ENCODE results near the gene LRFN5.

The LRFN5 gene

DNA sequence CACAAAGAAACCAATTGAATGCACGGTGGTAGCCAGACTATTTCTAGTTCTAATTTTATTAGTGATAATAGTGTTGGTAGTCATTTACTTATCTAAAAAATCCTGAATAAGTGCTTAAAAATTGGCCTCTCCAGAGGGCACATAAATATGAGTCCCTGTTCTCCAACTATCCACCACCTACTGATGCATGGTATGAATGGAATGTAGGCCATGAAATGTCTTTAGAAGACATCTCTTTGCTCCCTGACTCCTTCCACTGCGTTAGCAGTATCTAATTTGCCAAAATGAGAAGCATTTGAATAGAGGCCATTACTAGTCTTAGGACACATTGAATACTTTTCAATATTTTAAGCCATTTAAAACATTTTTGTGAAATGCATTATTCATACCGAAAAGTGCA, 261.7 kb downstream of the LRFN5 start:
- no peak for DNase-seq (ENCODE audit: low spot score)

DNA sequence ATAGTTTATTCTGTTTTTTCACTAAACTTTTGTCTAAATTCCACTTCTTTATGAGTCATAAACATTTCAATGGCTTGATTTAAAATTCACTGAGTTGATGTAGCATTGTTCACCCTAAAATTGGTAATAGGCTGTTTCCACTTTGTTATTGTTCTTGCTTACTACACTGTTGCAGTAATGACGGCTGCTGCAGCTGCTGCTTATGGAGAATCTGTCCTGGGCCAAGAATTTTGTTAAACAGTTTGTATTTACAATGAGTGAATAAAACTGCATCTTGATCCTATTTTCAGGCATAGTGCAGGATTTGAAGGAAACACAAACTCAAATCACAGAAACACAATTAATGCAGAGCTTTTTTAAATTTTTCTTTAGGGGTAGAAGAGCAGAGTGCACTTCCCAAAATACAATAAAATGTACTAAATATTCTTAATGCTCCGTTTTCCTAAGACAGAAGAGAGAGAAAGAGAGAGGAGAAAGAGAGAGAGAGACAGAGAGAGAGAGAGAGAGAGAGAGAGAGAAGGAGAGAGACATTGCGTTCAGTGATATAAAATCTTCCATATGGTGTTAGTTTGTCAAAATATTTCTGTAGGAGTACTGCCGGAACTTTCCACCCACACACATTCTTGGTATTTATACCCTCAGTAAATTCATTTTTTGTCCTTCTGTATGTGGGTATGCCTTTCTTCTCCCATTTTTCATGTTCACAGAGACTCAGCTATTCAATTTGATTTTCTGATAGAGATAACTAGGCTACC, 266.4 kb downstream of the LRFN5 start:
- DNase-seq (ENCODE audit: low spot score): no peak
- TF ChIP-seq, protein P1, sequence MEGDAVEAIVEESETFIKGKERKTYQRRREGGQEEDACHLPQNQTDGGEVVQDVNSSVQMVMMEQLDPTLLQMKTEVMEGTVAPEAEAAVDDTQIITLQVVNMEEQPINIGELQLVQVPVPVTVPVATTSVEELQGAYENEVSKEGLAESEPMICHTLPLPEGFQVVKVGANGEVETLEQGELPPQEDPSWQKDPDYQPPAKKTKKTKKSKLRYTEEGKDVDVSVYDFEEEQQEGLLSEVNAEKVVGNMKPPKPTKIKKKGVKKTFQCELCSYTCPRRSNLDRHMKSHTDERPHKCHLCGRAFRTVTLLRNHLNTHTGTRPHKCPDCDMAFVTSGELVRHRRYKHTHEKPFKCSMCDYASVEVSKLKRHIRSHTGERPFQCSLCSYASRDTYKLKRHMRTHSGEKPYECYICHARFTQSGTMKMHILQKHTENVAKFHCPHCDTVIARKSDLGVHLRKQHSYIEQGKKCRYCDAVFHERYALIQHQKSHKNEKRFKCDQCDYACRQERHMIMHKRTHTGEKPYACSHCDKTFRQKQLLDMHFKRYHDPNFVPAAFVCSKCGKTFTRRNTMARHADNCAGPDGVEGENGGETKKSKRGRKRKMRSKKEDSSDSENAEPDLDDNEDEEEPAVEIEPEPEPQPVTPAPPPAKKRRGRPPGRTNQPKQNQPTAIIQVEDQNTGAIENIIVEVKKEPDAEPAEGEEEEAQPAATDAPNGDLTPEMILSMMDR (IDR thresholded peaks at IDR 0.05; ENCODE audit: extremely low read depth, missing control alignments): no peak

More for the DNA sequence above, 261.7 kb downstream of the LRFN5 start:
- TF ChIP-seq, protein P1 (IDR thresholded peaks at IDR 0.05; ENCODE audit: extremely low read depth, missing control alignments): no peak

DNA sequence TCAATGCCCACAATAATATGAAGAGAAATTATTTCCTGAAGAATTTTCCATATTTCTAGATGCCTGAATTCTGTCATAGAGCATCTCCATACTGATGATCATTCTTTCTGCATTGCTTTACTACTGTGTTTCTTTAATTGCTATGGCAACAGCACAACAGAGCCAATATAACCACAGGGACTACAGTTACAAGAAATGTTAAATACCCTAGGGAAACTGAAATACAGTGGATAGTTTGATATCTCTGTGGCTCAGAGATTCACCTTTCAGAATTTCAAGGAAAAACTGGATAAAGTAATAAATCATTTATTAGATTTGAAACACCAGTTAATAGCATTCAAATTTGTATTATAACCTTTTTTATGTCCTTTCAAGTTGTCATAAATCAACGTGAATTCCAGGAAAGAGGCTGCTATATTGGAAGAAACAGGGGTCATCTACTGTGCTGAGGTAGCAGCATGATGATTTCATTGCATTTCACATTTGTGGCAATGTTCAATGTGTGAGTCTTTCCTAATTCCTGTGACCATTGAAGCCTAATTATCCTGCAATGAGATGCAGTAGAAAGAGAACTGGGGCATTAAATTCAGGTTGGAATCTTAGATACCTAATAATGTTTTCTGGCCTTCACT, 267.1 kb downstream of the LRFN5 start:
- no peak for DNase-seq (ENCODE audit: low spot score)

DNA sequence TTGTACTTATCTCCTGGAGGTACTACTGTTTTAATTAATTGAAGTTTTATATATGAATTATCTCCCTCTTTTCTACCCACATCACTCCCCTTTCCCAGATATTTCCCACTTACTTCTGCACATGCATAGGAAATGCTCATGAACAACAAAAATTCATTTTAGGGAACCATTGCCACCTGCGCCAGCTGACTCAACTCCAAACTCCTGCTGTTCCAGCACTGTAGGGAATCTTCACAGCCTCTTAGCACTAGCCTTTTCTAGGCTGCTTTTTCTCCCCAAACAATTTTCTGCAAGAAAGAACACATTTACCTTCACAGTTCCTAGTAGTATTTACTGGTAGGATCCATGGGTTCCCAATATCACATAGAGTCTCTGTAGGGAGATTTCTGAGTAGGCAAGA, 268.4 kb downstream of the LRFN5 start:
- TF ChIP-seq, protein P1 (IDR thresholded peaks at IDR 0.05; ENCODE audit: extremely low read depth, missing control alignments): no peak
- no peak for DNase-seq (ENCODE audit: low spot score)

More for the DNA sequence above, 267.1 kb downstream of the LRFN5 start:
- TF ChIP-seq, protein P1 (IDR thresholded peaks at IDR 0.05; ENCODE audit: extremely low read depth, missing control alignments): no peak

DNA sequence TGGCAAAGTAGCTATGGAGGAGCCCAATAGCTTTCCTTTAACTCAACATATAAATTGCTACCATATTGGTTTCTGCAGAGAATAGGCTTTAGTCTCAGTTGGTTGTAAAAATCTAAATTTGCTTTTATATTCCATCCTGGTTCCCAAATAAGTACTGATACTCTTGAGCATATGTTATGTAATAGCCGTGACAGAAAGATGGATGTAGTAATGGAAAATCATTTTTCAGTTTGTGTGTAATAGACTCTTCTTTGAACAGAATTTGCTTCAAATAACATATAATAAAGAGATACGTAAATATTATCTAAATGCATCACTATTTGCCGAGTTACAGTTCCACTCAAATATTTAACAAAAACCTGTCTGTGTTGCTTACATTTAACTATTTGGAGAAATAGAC, 271.6 kb downstream of the LRFN5 start:
- TF ChIP-seq, protein P1 (IDR thresholded peaks at IDR 0.05; ENCODE audit: extremely low read depth, missing control alignments): no peak
- DNase-seq (ENCODE audit: low spot score): no peak

DNA sequence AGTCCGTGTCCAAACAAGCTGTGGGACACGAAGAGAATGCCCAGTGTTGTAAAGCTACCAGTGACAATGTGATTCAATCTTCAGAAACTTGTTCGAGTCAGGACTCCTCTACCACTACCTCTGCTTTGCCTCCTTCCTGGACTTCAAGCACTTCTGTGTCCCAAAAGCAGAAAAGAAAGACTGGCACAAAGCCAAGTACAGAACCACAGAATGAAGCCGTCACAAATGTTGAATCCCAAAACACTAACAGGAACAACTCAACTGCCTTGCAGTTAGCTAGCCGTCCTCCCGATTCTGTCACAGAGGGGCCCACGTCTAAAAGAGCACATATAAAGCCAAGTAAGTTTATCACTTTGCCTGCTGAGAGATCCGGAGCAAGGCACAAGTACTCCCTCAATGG, 284.9 kb downstream of the LRFN5 start:
- TF ChIP-seq, protein P1 (IDR thresholded peaks at IDR 0.05; ENCODE audit: extremely low read depth, missing control alignments): no peak
- no peak for DNase-seq (ENCODE audit: low spot score)

DNA sequence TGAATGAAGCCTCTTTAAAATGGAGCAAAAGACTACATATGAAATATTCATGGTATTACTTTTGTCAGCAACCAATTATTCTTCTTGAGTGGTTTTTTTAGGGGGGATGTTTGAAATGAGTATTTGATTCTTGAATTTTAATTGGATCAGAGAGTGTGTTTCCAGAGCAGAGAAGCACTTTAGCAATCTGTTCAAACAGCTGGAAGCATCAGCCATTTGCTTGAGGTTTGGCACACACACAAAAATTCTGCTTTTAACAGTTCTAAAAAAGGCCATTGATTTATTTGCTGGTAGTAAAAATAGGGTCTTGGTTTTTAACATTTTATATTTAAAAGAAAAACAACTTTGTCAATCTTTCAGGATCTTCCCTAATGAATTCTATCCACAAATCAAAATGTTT, 292.7 kb downstream of the LRFN5 start:
- no peak for DNase-seq (ENCODE audit: low spot score)
- TF ChIP-seq, protein P1 (IDR thresholded peaks at IDR 0.05; ENCODE audit: extremely low read depth, missing control alignments): no peak
